Kidney epithelial cell (primary cell): Measurements from ENCODE around the gene TSFM. TPM values are rescaled to one million over a fixed set of nuclear protein-coding genes. Genes with fewer than 3 reads are reported as not detected.

Experiments
- DNase-seq: peaks from one replicate; pipeline ENCODE4 v3.0.0-alpha.2; 2010; ENCODE audit warnings: low read depth
- H3K27me3 ChIP-seq: 2 replicates; pipeline ENCODE4 v1.6.0; 2011; ENCODE audit warnings: low read length; ENCODE audit not compliant: control insufficient read depth, insufficient read depth
- H3K36me3 ChIP-seq: 2 replicates; pipeline ENCODE4 v1.5.1; 2011; ENCODE audit warnings: low read length; ENCODE audit not compliant: control insufficient read depth, insufficient read depth
- H3K4me3 ChIP-seq: 2 replicates; pipeline ENCODE4 v1.5.1; 2011; ENCODE audit warnings: low read depth, mild to moderate bottlenecking, control low read depth, low read length
- CTCF ChIP-seq: IDR thresholded peaks from 2 replicates; pipeline ENCODE4 v1.5.1; 2011; ENCODE audit warnings: mild to moderate bottlenecking, moderate library complexity, low read length, control low read depth, inconsistent platforms; ENCODE audit not compliant: insufficient read depth, poor library complexity, severe bottlenecking
- total RNA-seq: library from RNA; depleted of rRNA; stranded (reverse); fragments of >200 nt; gene quantifications from 2 replicates; pipeline ENCODE4 v1.2.3, GENCODE V29; 2015

The TSFM gene
- total RNA-seq, 1 donor from 2014 or later = 21.5 TPM

- no peak for DNase-seq
- Histone ChIP-seq H3K4me3 (peak overlapping the region; percentile 29), H3K27me3 (peaks cover 29% of the 10 kb centered on the region), H3K36me3 (no peaks in the 10 kb centered on the region)
- peak; percentile 43 for TF ChIP-seq CTCF
Observed at GRCh38 chr12:57765003-57765697, 17.4 kb upstream of the TSFM start.

GRCh38 chr12:57765698-57766463 is 16.7 kb upstream of the TSFM start:
- TF ChIP-seq CTCF = no peak
- Histone ChIP-seq H3K27me3 (peaks cover 29% of the 10 kb centered on the region), H3K36me3 (no peaks in the 10 kb centered on the region), H3K4me3 (peak overlapping the region; percentile 10)
- no peak for DNase-seq

GRCh38 chr12:57766464-57767304 is 15.9 kb upstream of the TSFM start, which contains the start of gene CYP27B1:
Gene CYP27B1, minus strand, starts transcription at chr12:57767078. Its CDS starts 37 bp downstream, at chr12:57767041.
- no peak for TF ChIP-seq CTCF
- DNase-seq = no peak
- peak within 1 kb of the TSS; percentile 10 for H3K4me3 ChIP-seq
- H3K36me3 ChIP-seq = no peaks in the 10 kb centered on the region
- peaks cover 29% of the 10 kb centered on the region for H3K27me3 ChIP-seq

DNA sequence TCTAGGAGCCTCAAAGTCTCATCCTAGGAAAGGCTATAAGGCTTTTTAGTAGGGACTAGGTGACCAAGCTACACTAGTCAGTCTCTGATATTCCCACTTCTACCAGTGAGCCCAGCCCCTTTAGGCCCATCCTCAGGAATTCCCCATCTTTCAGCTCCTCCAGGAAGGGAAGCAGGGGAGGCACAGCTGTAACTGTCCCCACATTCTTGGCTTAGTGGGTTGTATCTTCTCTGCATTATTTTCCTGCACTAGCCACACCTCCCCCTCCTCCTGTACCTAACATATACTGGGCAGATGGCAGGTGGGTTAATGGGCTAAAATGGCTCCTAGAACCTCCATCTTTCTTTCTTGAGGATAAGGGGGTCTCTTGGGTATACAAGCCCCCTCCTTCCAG is 15.3 kb upstream of the TSFM start:
- Histone ChIP-seq H3K4me3 (no peak overlapping the region), H3K27me3 (peaks cover 29% of the 10 kb centered on the region), H3K36me3 (no peaks in the 10 kb centered on the region)
- no peak for DNase-seq
- TF ChIP-seq CTCF = no peak

- Histone ChIP-seq H3K27me3 (peaks cover 29% of the 10 kb centered on the region), H3K4me3 (no peak overlapping the region), H3K36me3 (no peaks in the 10 kb centered on the region)
- TF ChIP-seq CTCF = no peak
- no peak for DNase-seq
Observed at GRCh38 chr12:57767876-57768275, 14.7 kb upstream of the TSFM start.
